GM19025 (cell line): ENCODE results near the gene MRC1.

Source experiments
- ATAC-seq: cut with Tn5 transposase; IDR thresholded peaks from one replicate; pipeline ENCODE4 v1.9.1; 2021; ENCODE audit warnings: mild to moderate bottlenecking, low read depth, moderate library complexity; ENCODE audit not compliant: unreplicated experiment

The MRC1 gene

DNA sequence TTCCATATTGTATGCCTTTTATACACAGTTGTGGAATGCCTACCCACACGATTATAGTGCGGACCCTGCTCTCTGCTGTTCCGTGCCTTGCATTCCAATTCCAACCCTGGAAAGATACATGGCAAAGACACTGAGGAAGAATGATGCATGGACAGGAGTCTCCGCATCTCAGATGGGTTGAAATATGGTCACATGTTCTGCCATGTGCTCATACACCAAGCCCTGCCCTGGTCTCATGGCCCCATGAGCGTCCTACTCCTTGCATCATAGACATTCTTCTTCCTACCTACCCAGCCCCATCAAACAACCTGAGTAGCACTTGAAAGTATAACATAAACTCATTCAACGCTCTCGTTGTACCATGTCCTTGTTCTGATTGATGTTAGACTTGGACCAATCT lies 148.9 kb downstream of the MRC1 start:
- no peak for ATAC-seq

DNA sequence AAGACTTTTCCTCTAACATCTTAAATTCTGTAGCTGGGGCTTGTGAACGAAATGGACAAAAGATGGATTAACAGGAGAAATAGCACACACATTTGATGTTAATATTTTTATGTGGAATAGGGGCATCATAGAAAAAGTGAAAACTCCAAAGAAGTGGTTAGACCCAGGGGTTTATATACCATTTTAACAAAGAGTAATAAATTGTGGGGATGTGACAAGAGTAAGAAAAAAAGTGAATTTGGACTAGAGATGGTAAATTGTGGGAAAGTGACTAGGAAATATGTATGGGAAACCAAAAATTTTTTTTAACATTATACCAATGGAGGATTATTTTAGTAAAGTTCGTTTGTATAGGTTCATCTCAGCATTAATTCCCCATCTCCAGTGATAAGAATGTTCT lies 150.7 kb downstream of the MRC1 start:
- no peak for ATAC-seq
